DMS 273 (cell line): ENCODE data around the gene TRIP4.
A peak's percentile ranks its signal among the peaks of the same experiment; 100 is the strongest.
"Not testable (repeated sequence)": the region's sequence is repeated elsewhere in the genome, so short reads cannot be mapped to it uniquely, and the experiment has no call there.

ENCODE experiments used
- DNase-seq: peaks from one replicate; lab custom pipeline; 2025; ENCODE audit not compliant: unreplicated experiment; lab: John Stamatoyannopoulos, UW

The TRIP4 gene

DNA sequence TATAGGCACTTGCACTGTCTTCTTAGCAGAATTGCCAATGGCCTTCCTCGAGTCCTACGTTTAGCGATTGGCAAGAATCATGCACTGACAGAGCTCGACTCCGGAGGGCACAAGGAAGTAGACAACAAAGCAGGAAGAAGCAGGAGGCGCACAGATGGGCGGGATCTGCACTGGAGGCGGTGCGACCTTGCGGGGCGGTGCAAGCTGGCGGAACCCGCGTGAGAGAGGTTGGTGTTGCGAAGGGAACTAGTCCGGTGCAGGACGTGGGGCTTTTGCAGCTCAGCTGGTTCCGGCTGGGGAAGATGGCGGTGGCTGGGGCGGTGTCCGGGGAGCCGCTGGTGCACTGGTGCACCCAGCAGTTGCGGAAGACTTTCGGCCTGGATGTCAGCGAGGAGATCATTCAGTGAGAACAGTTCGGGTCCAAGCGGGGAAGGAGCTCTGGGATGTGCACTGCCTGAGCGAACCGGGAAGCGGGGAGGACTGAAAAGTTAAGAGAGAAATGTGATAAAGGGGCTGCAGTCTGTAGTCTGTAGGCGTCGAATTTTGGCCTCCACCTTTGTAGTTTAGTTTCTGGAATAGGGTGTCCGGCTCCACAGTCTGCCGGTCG, at the start of gene TRIP4:
Gene TRIP4, plus strand, starts transcription at position 275 of the 607 bp plus-strand sequence. Its CDS starts 28 bp downstream, at position 303.
- peak; percentile 96 for DNase-seq

DNA sequence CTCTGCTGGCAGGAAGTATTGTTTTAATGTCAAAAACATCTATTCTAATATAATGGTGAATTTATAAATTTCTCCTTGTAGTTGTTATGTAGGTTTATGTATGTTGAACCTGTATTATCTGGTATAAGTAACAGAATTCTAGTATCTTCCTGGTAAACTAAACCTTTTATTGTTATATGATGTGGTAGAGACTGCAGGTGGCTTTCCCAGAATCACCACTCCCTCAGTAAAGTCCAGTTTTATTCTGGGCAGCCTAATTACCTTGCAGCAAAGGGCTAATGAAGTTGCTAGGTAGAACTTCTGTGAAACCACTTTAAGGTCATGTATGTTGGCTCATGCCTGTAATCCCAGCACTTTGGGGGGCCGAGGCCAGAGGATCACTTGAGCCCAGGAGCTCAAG, 47.3 kb upstream of the TRIP4 start:
- DNase-seq = no peak

DNA sequence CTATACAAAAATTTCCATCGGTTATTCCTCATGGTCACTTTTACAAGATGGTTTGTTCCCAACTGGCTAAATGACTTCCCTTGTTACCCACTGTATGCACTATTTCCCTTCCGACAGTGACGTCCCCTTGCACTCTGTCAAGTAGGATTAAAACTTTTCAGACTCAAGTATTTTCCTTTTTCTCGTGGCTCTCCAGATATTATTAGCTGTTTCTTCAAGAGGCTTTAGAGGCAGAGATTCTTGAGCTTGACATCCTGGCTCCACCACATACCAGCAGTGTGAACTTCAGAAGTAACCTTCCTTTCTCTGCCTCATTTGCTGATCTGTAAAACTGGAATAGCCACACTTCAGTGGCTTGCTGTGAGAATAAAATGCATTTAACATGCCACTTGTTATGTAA, 45.7 kb upstream of the TRIP4 start:
- no peak for DNase-seq

GRCh38 chr15:64343222-64343621, 44.4 kb upstream of the TRIP4 start:
- DNase-seq = no peak

GRCh38 chr15:64343841-64344240, 43.8 kb upstream of the TRIP4 start:
- DNase-seq = no peak

DNA sequence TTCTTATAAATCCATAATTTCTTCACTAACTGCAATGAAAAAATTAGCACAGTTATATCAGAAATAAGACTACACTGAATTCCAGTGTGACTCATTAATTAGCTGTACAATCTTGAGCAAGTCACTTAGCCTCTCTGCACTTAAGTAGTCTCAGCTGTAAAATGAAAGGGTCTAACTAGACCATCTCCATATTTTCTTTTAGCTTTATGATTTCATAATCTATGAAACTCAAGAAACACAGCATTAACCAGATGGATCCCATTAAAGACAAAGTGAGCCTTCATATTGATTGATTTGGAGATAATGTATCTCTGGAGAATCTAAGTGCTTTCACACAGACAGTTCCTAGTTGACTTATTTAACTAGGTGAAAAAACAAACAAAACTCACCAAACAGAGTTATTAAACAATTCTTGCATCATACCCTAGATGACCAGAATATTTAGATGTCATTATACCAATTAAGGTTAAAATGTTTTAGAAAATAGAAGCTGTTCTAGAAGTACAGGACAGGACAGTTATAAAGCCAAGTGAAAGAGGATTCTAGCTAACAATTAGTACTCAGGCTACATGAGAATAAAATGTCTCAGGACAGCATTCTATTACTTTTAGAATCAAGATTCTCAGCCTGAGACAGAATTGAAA, 42.9 kb upstream of the TRIP4 start:
- no peak for DNase-seq

- not testable (repeated sequence) for DNase-seq
Measured at GRCh38 chr15:64346242-64346641, 41.4 kb upstream of the TRIP4 start.

- DNase-seq = no peak
Measured at GRCh38 chr15:64348455-64348854, 39.2 kb upstream of the TRIP4 start.

GRCh38 chr15:64349375-64349774, 38.3 kb upstream of the TRIP4 start:
- DNase-seq = no peak

DNA sequence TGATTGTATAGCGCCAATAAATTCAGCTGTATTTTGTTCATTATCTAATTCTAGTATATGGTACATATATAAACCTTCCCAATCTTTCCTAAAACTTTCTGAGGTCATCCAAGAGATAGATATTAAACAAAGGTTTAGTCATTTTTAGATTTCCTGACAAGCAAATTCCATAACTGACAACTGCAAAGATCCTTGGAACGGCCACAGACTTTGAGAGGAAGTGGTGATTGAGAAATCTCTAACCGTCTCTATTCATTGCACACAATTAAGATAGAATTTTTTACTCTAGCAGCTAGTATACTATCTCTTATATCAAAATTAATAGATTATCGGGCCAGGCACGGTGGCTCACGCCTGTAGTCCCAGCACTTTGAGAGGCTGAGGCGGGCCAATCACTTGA, 36.4 kb upstream of the TRIP4 start:
- no peak for DNase-seq

DNA sequence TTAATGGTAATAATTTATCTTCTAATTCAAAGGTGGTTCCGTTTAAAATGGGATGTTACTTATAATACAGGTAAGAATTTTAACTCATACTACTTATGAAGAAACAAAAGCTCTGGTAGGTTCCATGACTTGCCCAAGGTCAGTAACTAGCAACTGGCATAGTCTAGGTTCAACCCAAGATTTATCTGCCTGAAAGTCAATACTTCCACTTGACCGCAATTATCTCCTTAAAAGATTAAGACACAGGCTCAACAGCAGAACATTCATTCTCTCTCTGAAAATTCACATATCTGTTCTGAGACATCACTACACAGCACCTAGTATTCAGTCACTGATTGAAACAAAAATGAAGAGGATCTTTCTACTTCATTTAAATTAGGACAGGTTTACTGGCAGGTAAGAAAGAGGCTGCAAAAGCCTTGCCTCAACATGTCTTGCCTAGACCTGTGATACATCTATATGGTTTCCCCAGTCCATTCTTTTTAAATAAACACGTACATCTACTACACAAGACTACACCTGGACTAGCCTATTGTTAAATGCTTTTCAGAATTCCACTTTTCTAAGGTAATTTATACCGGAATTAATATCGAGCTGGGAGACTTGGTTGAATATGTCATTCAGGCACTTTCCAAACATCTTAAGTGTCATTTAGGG, 32.8 kb upstream of the TRIP4 start:
- no peak for DNase-seq

GRCh38 chr15:64355348-64355943, 32.2 kb upstream of the TRIP4 start:
- peak; percentile 46 for DNase-seq

DNA sequence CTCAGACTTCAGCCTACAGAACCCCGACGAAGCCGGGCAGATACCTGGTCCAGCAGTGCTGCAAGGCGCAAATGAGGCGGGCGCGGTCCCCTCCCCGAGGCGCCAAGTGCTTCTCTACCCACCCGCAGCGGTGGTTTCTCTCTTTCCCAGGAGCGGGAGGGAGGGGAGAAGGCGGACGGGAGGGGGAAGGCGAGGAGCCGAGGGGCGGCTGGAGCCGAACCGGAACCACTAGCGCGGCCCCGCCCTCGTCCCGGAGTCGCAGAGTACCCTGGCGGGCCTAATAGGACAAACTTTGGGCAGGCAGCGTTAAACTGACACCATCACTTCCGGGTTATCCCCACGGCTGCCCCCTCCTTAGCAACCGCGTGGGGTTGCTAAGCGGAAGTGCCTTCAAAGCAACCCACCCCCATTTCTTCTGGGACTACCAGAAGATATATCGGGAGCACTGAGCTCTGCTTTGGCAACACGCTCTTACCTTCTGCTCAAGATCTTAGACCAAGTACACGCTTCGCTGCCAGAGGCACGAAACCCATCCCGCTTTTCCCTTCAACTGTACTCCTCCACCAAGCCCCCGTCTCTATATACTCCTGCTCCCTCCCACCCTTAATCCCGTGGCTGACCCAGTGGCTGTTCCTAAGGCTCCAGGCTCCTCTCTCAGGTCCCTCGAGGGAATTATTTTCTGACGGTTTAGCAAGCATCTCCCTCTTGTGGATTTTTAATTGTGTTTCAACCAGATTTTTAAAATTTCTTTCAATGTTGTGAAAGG, 31.5 kb upstream of the TRIP4 start, which contains the start of gene CSNK1G1:
Gene CSNK1G1, minus strand, starts transcription at position 230 of the 766 bp plus-strand sequence. CDS start 55,674 bp downstream, outside the sequence.
- DNase-seq = peak; percentile 98

DNA sequence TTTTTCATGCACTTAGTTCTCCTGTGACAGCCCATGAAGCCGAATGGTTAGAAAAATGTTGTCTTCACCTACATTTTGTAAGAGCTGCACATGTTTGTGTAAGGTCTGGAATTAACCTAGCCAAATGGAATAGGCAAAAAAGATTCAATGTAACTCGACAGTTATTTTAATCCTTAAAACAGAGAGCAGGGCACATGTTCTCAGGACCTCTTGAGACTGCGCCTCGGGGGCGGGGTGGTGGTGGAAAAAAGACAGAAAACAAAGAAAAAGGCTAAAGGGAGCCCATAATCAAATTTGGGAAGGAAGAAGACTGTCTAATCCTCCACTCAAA, 31.0 kb upstream of the TRIP4 start:
- DNase-seq = no peak

DNA sequence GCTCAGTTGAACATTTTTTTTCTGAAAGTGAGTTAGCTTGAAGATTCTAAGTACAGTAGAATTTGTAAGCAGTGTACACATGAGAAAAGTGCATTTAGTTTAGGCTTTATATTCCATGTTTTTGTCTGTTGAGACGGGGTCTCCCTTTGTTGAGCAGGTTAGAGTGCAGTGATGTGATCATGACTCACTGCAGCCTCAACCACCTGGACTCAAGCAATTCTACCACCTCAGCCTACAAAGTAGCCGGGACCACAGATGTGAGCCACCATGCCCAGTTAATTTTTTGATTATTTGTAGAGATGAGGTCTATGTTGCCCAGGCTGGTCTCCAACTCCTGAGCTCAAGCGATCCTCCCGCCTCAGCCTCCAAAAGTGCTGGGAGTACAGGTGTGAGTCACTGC, 26.4 kb upstream of the TRIP4 start:
- no peak for DNase-seq

DNA sequence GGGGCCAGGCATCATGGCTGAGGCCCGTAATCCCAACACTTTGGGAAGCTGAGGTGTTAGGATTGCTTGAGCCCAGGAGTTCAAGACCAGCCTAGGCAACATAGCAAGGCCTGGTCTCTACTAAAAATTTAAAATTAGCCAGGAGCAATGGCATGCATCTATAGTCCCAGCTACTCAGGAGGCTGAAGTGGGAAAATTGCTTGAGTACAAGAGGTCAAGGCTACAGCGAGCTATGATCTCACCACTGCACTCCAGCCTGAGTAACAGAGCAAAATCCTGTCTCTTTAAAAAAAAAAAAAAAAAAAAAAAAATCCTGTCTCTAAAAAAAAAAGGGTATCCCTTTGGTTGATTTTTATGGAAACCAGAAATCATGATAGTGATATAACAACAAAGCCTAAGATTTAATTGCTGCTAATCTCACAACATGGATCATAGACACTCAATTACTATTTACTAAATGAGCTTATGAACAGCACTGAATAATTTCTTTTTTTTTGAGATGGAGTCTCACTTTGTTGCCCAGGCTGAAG, 18.5 kb upstream of the TRIP4 start:
- DNase-seq = no peak

DNA sequence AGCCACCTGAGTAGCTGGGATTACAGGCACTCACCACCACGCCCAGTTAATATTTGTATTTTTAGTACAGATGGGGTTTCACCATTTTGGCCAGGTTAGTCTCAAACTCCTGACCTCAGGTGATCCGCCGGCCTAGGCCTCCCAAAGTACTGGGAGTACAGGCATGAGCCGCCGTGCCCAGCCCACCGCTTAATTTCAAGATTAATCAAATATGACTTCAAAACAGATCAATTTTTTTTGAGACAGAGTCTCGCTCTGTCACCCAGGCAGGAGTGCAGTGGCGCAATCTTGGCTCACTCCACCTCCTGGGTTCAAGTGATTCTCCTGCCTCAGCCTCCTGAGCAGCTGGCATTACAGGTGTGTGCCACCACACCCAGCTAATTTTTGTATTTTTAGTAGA, 16.3 kb upstream of the TRIP4 start:
- not testable (repeated sequence) for DNase-seq

GRCh38 chr15:64373360-64373759, 14.3 kb upstream of the TRIP4 start:
- no peak for DNase-seq

- DNase-seq = peak; percentile 80
Measured at GRCh38 chr15:64379216-64379960, 8.2 kb upstream of the TRIP4 start.

GRCh38 chr15:64380130-64380870, 7.3 kb upstream of the TRIP4 start:
- peak; percentile 33 for DNase-seq
